ENCODE measurements around the gene TRIM29.
"Not testable (repeated sequence)": the region's sequence is repeated elsewhere in the genome, so short reads cannot be mapped to it uniquely, and the experiment has no call there.

Gene TRIM29

GRCh38 chr11:120172054-120172911, 34.4 kb upstream of the TRIM29 start:
- DNase-seq (ENCODE audit: low read depth): no peak

- DNase-seq (ENCODE audit: low read depth): no peak
These were observed 32.9 kb upstream of the TRIM29 start for GRCh38 chr11:120170741-120171261.

- no peak for DNase-seq (ENCODE audit: low read depth)
These were observed 32.2 kb upstream of the TRIM29 start for GRCh38 chr11:120169981-120170698.

- no peak for DNase-seq (ENCODE audit: low read depth)
These were observed 31.2 kb upstream of the TRIM29 start for GRCh38 chr11:120168960-120169681.

DNA sequence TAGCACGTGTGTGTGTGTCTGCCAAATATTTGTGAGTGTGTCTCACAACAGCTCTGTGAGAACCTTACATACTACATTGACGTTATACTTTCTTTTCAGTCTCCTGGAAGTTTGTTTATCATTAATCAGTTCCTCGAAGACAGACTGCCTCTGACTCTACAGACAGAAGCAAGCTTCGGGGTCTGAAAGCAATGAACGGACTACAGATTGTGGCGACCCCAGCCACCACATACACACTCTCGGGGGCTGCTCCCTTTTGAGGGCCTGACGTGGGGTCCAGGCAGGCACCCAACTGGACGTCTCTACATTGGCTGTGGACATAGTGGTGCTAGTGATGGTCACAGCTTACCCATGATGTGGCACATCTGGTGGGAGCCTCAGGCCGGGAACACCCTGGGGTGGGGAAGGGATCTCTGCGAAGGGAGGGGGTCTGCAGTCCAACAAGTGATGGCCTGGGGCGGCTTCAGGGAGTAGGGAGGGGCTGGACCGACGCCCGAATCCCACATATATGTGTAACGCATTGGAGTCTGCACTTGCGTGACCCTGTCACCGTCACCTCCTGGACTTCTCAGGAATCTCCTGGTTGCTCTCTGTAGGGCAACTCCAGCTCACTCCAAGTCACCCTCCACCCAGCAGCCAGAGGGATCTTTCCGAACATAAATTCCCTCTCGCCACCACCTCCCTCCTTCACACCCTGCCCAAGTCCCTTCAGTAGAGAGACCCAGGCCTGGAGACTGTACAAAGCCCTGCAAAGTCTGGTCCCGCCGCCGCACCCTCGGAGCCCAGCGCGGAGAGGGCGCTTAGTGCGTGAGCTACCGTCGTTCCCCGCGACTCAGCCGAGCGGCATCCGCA, 30.4 kb upstream of the TRIM29 start:
- DNase-seq (ENCODE audit: low read depth): no peak

DNA sequence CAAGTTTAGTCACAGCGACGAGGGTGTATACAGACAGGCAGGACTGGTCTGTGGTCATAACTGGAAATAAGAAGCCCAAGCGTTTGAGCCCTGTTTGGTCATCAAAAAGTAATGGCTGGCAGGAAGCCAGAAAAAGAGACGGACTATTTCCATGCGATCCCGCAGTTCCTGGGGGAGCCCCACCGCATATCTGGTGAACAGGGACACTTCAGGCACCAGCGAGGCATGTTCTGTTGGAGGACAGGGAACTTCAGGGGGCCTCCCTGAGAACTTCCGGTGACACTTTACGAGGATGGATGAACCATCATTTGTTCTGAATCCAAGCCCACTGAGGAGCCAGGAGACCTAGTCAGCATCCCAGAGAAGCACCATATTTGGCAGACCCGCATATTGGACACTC, 29.7 kb upstream of the TRIM29 start:
- DNase-seq (ENCODE audit: low read depth): no peak

- DNase-seq (ENCODE audit: low read depth): no peak
These were observed 22.5 kb upstream of the TRIM29 start for GRCh38 chr11:120160436-120160835.

DNA sequence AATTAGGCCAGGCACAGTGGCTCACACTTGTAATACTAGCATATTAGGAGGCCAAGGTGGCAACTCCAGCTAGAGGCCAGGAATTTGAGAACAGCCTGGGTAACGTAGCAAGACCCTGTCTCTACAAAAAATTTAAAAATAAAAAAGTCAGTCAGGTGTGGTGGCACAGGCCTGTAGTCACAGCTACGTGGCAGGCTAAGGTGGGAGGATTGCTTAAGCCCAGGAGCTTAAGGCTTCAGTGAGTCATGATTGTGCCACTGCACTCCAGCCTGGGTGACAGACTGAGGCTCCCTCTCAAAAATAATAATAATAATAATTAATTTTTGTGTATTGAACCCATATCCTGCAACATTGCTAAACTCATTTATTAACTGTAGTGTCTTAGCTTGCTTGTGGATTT, 15.3 kb upstream of the TRIM29 start:
- DNase-seq (ENCODE audit: low read depth): no peak

DNA sequence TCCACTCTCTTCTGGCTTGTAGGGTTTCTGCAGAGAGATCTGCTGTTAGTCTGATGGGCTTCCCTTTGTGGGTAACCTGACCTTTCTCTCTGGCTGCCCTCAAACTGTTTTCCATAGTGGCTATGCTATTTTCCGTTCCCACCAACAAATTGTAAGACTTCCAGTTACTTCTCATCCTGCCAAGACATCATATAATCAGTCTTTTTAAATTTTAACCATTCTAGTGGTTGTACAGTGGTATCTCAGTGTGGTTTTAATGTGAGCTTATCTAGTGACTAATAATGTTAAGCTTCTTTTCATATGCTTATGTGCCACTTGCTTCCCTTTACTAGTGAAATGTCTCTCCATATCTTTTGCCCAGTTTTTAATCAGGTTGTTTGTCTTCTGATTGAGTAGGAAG, 13.6 kb upstream of the TRIM29 start:
- DNase-seq (ENCODE audit: low read depth): no peak

GRCh38 chr11:120149246-120149645, 11.3 kb upstream of the TRIM29 start:
- no peak for DNase-seq (ENCODE audit: low read depth)

DNA sequence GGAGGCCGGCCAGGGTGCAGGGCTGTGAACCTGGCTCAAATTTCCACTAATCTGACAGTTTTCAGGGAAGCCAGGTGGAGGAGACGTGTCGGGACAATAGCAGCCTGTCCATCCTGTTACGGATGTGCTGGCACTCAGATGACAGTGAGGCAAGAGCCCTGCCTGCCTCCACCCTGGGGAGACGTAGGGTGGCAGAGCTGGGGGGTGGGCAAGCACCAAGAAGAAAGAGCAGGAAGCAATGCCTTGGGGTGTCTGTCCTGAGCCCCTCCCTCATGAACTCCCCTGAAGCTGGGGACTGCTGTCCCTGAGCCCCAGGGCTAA, 10.0 kb upstream of the TRIM29 start:
- DNase-seq (ENCODE audit: low read depth): no peak

DNA sequence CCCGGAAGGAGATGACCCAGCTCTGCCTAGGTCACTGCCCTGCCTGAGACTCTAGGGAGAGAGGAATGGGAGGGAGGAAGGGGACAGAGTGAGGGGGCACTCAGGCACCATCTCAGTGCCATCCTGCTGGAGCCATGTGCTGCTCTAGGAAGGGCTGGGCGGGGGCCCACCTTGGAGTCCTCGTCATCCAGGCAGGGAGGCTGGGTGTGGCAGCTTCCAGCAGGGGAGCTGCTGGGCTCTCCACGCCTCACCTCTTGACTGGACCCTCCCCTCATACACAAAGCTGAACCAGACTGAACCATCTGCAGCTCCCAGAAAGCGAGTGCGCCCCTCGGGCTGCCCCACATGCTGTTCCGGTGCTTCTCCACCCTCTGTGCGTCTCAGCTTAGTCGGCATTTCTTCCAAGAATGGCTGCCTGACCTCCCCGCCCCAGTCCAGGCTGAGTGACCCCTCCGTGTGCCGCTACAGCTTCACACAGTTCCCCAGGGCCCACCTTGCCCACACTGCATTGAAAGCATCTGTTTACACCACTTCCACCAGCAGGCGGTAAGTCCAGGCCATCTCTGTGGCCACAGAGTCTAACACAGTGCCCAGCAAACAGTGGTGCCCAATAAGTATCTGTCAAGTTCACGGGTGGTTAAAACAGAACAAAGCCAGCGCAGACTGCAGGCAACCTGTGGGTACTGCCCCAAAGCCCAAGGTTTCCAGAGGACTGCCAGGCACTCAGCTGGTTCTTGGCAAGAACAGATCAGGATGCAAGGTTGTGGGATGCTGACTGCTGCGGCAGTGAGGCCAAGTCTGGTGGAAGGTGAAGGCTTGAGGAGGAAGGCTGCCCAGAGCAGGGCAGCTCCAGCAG, 9.4 kb upstream of the TRIM29 start:
- DNase-seq (ENCODE audit: low read depth): no peak

GRCh38 chr11:120146413-120147093, 8.6 kb upstream of the TRIM29 start:
- DNase-seq (ENCODE audit: low read depth): no peak

DNA sequence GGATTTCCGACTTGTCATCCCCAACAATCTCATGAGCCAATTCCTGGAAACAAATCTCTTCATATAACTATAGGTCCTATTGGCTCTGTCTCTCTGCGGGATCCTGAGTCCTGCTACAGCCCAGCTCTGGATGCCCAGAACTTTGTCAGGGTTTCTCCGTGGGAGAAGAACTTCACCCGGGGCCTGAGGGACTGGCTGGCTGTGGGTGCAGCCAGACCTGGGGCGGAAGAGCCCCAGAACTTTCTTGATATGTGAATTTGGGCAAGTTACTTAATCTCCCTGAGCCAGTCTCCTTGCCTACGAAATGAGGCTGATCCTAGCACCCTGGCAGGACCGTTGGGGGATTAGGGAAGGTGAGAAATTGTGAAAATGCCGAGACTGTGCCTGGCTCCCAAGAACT, 6.6 kb upstream of the TRIM29 start:
- no peak for DNase-seq (ENCODE audit: low read depth)

- DNase-seq (ENCODE audit: low read depth): not testable (repeated sequence)
These were observed 5.6 kb upstream of the TRIM29 start for GRCh38 chr11:120143472-120143871.

GRCh38 chr11:120142441-120143100, 4.7 kb upstream of the TRIM29 start:
- no peak for DNase-seq (ENCODE audit: low read depth)

DNA sequence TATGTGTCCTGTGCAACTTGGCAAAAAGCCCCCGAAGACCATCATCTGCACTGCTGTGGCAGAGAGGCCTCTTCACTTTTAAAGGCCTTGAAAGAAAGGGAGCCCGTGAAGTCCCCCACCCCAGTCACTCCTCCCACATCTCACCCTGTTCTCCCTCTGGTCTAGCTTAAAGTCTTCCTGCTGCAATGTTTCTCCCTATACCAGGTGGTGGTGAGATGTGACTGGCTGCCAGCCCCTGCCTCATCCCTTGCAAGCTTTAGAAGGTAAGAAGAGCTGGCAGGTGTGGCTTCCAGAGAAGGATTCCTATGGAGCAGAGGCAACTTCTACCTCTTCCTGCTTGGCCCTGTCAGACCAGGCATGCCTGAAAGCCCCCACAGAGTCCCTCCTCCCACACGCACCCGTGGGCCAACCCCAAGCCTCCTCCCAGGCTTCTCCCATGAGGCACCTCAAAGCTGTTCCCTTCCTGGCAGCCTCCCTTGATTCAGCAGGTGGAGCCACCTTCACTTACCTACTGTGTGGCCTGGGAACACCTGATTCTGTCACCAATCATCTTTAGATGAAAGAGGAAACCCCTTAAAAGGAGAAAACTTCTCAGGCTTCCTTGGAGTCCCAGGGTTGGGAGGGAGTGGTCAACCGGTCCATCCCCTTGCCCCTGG, 4.0 kb upstream of the TRIM29 start:
- no peak for DNase-seq (ENCODE audit: low read depth)

DNA sequence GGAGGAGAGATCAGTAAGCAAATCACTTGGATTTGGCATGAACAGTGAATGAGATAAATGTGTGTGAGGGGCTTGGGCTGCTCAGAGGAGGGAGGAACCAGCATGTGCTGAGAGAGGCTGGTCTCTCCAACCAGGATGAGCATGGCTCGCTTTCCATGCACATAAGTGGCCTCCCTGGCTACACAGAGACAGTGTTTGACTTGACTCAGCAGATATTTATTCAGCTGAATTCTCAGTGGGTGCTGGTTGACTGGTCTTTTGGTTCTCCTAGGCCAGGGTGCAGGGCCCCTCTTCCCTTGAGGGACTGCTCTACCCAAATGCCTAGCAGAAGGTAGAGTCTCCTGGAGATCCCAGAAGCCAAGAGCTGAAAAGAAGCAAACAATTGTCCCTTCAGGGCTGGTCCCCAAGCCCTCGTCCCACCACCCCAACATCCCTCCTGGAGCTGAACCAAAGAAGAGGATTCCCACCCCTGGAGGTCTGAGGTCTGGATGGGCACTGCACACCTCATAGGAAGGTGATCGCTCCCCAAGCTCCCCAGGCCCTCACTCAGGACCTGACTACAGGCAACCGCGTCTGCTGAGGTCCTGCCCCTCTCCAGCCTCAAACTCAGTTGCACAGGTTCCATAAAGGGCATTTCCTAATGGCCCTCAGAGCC, 3.3 kb upstream of the TRIM29 start:
- DNase-seq (ENCODE audit: low read depth): no peak
